NCI-H510A treated with DMSO at 0.1 percent for 48 hours (cell line): Measurements from ENCODE around the gene PHF24.
"Not testable (repeated sequence)": the region's sequence is repeated elsewhere in the genome, so short reads cannot be mapped to it uniquely, and the experiment has no call there.

Experiments used
- DNase-seq: peaks from one replicate; lab custom pipeline; 2025; lab: John Stamatoyannopoulos, UW

PHF24 gene

GRCh38 chr9:34997379-34997781, 39.3 kb downstream of the PHF24 start:
- DNase-seq = no peak

GRCh38 chr9:34998266-34998665, 40.2 kb downstream of the PHF24 start:
- DNase-seq = no peak

- DNase-seq = no peak
Observed at GRCh38 chr9:34999576-34999975, 41.5 kb downstream of the PHF24 start.

GRCh38 chr9:35000535-35001284, 42.6 kb downstream of the PHF24 start:
- no peak for DNase-seq

GRCh38 chr9:35001285-35001677, 43.2 kb downstream of the PHF24 start:
- DNase-seq = no peak

- DNase-seq = no peak
Observed at GRCh38 chr9:35001803-35002502, 43.9 kb downstream of the PHF24 start.

- no peak for DNase-seq
Observed at GRCh38 chr9:35002623-35003022, 44.5 kb downstream of the PHF24 start.

GRCh38 chr9:35004299-35004698, 46.2 kb downstream of the PHF24 start:
- not testable (repeated sequence) for DNase-seq

- DNase-seq = no peak
Observed at GRCh38 chr9:35010351-35010958, 52.4 kb downstream of the PHF24 start.

- no peak for DNase-seq
Observed at GRCh38 chr9:35014517-35014916, 56.4 kb downstream of the PHF24 start.

- not testable (repeated sequence) for DNase-seq
Observed at GRCh38 chr9:35023443-35023842, 65.4 kb downstream of the PHF24 start.

- no peak for DNase-seq
Observed at GRCh38 chr9:35026671-35027070, 68.6 kb downstream of the PHF24 start.

GRCh38 chr9:35027374-35027773, 69.3 kb downstream of the PHF24 start:
- DNase-seq = no peak

GRCh38 chr9:35027860-35028259, 69.8 kb downstream of the PHF24 start:
- no peak for DNase-seq

- DNase-seq = no peak
Observed at GRCh38 chr9:35028341-35028740, 70.3 kb downstream of the PHF24 start.

- no peak for DNase-seq
Observed at GRCh38 chr9:35029241-35029640, 71.2 kb downstream of the PHF24 start.

- DNase-seq = no peak
Observed at GRCh38 chr9:35029852-35030251, 71.8 kb downstream of the PHF24 start.
